HepG2 (cell line): Measurements from ENCODE around the gene WWP2. TPM values are rescaled to one million over a fixed set of nuclear protein-coding genes. Genes with fewer than 3 reads are reported as not detected.
A peak's percentile ranks its signal among the peaks of the same experiment; 100 is the strongest.

ENCODE experiments used
- CC2D1A ChIP-seq: sonication (generic); formaldehyde crosslinking; IDR thresholded peaks from 2 replicates; pipeline ENCODE4 v1.8.1; 2023; ENCODE audit warnings: mild to moderate bottlenecking, missing genetic modification reagents
- CENPX ChIP-seq: sonication (generic); formaldehyde crosslinking; IDR thresholded peaks from 2 replicates; pipeline ENCODE4 v1.9.0; 2021; ENCODE audit warnings: mild to moderate bottlenecking, missing genetic modification reagents, moderate library complexity
- EP300 ChIP-seq, 3 experiments: sonication (generic) in 1 of 3; formaldehyde crosslinking in 1 of 3; IDR thresholded peaks; 2 replicates each; pipeline versions ENCODE4 v1.5.1 to v1.6.1; 2011 to 2020; ENCODE audit warnings: low read depth in 2 of 3, low read length in 2 of 3, borderline replicate concordance in 1 of 3, improper control_type of control experiment in 1 of 3, mild to moderate bottlenecking in 1 of 3, missing genetic modification reagents in 1 of 3, moderate library complexity in 1 of 3
- ESRRA ChIP-seq: sonication (generic); formaldehyde crosslinking; IDR thresholded peaks from 2 replicates; pipeline ENCODE4 v1.5.1; 2020; ENCODE audit warnings: mild to moderate bottlenecking, low read depth, missing genetic modification reagents
- KDM5B ChIP-seq: sonication (generic); formaldehyde crosslinking; IDR thresholded peaks from 2 replicates; pipeline ENCODE4 v1.4.0; 2020; ENCODE audit warnings: missing genetic modification reagents, mild to moderate bottlenecking, borderline replicate concordance
- SP140L ChIP-seq: sonication (generic); formaldehyde crosslinking; IDR thresholded peaks from 2 replicates; pipeline ENCODE4 v1.4.0; 2020; ENCODE audit warnings: missing genetic modification reagents, borderline replicate concordance
- TBP ChIP-seq: sonication (generic); formaldehyde crosslinking; IDR thresholded peaks from 2 replicates; pipeline ENCODE4 v1.5.0; 2020; ENCODE audit warnings: missing genetic modification reagents
- TP53 ChIP-seq: sonication (generic); formaldehyde crosslinking; conservative IDR thresholded peaks from 2 replicates; pipeline ENCODE4 v1.4.0; 2020; ENCODE audit warnings: missing genetic modification reagents
- U2AF2 ChIP-seq: fragments of 200-400 bp; formaldehyde crosslinking; IDR thresholded peaks from 2 replicates; pipeline ENCODE4 v1.6.1; 2017; ENCODE audit warnings: low read depth, mild to moderate bottlenecking, low read length
- ZBTB38 ChIP-seq: sonication (generic); formaldehyde crosslinking; IDR thresholded peaks from 2 replicates; pipeline ENCODE4 v1.5.1; 2020; ENCODE audit warnings: mild to moderate bottlenecking, missing genetic modification reagents
- ZNF432 ChIP-seq: sonication (generic); formaldehyde crosslinking; IDR thresholded peaks from 2 replicates; pipeline ENCODE4 v1.5.0; 2020; ENCODE audit warnings: missing genetic modification reagents, mild to moderate bottlenecking, borderline replicate concordance
- ZNF546 ChIP-seq: sonication (generic); formaldehyde crosslinking; conservative IDR thresholded peaks from 2 replicates; pipeline ENCODE4 v1.8.1; 2023; ENCODE audit warnings: mild to moderate bottlenecking, missing genetic modification reagents
- ZNF556 ChIP-seq: sonication (generic); formaldehyde crosslinking; IDR thresholded peaks from 2 replicates; pipeline ENCODE4 v1.4.0; 2020; ENCODE audit warnings: mild to moderate bottlenecking, missing genetic modification reagents, borderline replicate concordance
- ZNF616 ChIP-seq: sonication (generic); formaldehyde crosslinking; IDR thresholded peaks from 2 replicates; pipeline ENCODE4 v1.5.0; 2020; ENCODE audit warnings: low read depth, mild to moderate bottlenecking, missing genetic modification reagents
- ZNF674 ChIP-seq: sonication (generic); formaldehyde crosslinking; IDR thresholded peaks from 2 replicates; pipeline ENCODE4 v1.5.0; 2020; ENCODE audit warnings: low read depth, mild to moderate bottlenecking, missing genetic modification reagents
- ZNF761 ChIP-seq: sonication (generic); formaldehyde crosslinking; conservative IDR thresholded peaks from 2 replicates; pipeline ENCODE4 v1.4.0; 2020; ENCODE audit warnings: mild to moderate bottlenecking, missing genetic modification reagents
- ZNF777 ChIP-seq: sonication (generic); formaldehyde crosslinking; IDR thresholded peaks from 2 replicates; pipeline ENCODE4 v1.4.0; 2020; ENCODE audit warnings: missing genetic modification reagents
- ZNF781 ChIP-seq: sonication (generic); formaldehyde crosslinking; IDR thresholded peaks from 2 replicates; pipeline ENCODE4 v1.5.1; 2020; ENCODE audit warnings: borderline replicate concordance, mild to moderate bottlenecking, missing genetic modification reagents; ENCODE audit errors: not compliant biosample characterization
- polyA plus RNA-seq, 8 experiments: library from polyadenylated mRNA; depleted of rRNA in 3 of 8; stranded (reverse) in 7 of 8; unstranded in 1 of 8; fragments of >200 nt; fragmentation: Illumina TruSeq in 4 of 8; extraction: Trizol in 4 of 8; gene quantifications; 2 replicates each; pipeline versions ENCODE4 v1.2.1 to v1.2.3, GENCODE V29; 2011 to 2016; ENCODE audit warnings: low read depth in 4 of 8, missing spikeins in 1 of 8, mixed read lengths in 1 of 8; ENCODE audit not compliant: insufficient read depth in 1 of 8
- total RNA-seq, 5 experiments: library from RNA; depleted of rRNA; stranded (reverse); fragments of >200 nt; fragmentation: Illumina TruSeq; extraction: Trizol; gene quantifications; 2 replicates each; pipeline ENCODE4 v1.2.3, GENCODE V29; 2016; ENCODE audit warnings: low read depth in 1 of 5
- TF ChIP-seq, protein P1 (sequence below): sonication (generic); formaldehyde crosslinking; IDR thresholded peaks from 2 replicates; pipeline ENCODE4 v1.8.1; 2023; ENCODE audit warnings: mild to moderate bottlenecking, missing genetic modification reagents
- TF ChIP-seq, protein P2 (sequence below): sonication (generic); formaldehyde crosslinking; IDR thresholded peaks from 2 replicates; pipeline ENCODE4 v1.5.1; 2020; ENCODE audit warnings: mild to moderate bottlenecking, missing genetic modification reagents
- TF ChIP-seq, protein P3 (sequence below): IDR thresholded peaks from 2 replicates; pipeline ENCODE4 v1.6.1; 2016; ENCODE audit warnings: missing biosample characterization, missing genetic modification reagents, low read depth

WWP2 gene
- total and polyA plus RNA-seq, 2 of the 13 experiments (the other 11 are each of a cell fraction or from before 2014, with no cell fraction given): 11.4 to 28.2 TPM

DNA sequence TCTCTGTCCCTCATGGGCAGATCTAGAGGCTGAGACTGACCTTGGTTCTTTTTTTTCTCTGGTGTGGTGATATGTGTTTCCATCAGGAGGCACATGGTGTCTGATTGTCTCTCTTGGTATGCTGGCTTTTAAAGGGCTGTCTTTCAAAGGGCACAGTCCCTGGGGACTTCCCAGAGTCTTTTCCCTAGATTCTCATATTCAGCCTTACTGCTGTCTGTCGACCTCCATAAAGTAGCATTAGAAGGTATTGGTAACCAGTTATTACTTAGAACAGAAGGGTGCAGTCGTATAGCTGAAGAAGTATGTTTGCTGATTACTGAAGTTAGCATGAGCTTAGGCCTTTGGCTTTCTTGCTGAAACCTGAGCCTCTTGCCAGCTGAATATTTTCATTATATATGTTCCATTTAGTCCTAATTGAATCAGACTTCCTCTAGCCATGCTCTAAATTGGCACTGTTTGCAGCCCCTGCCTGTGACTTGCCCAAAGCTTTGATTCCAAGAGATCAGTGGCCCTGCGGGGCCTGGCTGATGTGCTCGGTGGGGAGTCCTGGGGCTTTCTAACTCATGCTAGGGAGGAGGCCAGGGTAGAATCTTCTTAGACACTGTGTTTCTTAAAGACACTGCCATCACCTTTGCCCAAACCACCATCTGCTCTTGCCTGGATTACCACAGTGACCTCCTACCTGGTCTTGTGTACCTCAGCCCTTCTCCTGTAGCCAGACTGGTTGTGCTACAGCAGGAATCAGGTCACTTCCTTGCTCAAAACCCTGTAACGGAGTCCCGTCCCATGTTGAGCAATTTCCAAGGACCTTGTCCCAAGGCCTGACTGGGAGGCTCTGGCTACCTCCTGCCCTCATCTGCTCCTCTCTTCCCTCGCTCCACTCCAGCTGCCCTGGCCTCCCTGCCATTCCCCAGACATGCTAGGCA, 71.5 kb downstream of the WWP2 start (continued):
- TF ChIP-seq, protein P1, sequence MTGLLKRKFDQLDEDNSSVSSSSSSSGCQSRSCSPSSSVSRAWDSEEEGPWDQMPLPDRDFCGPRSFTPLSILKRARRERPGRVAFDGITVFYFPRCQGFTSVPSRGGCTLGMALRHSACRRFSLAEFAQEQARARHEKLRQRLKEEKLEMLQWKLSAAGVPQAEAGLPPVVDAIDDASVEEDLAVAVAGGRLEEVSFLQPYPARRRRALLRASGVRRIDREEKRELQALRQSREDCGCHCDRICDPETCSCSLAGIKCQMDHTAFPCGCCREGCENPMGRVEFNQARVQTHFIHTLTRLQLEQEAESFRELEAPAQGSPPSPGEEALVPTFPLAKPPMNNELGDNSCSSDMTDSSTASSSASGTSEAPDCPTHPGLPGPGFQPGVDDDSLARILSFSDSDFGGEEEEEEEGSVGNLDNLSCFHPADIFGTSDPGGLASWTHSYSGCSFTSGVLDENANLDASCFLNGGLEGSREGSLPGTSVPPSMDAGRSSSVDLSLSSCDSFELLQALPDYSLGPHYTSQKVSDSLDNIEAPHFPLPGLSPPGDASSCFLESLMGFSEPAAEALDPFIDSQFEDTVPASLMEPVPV: no peak
- no peak for TF ChIP-seq TBP (CRISPR knock-in tag)
- no peak; the same call in 1 of the 2 replicates for TF ChIP-seq ESRRA
- no peak for TF ChIP-seq ZNF616
- TF ChIP-seq ZNF432: no peak
- TF ChIP-seq U2AF2: no peak
- TF ChIP-seq KDM5B (CRISPR knock-in tag): peak; percentile 53; the same call in 1 of the 2 replicates
- TF ChIP-seq CENPX (CRISPR knock-in tag): no peak
- TF ChIP-seq ZNF546: no peak
- TF ChIP-seq ZNF556 (CRISPR knock-in tag): peak; percentile 71; the same call in 1 of the 2 replicates
- no peak for TF ChIP-seq CC2D1A (CRISPR knock-in tag)
- TF ChIP-seq, protein P2, sequence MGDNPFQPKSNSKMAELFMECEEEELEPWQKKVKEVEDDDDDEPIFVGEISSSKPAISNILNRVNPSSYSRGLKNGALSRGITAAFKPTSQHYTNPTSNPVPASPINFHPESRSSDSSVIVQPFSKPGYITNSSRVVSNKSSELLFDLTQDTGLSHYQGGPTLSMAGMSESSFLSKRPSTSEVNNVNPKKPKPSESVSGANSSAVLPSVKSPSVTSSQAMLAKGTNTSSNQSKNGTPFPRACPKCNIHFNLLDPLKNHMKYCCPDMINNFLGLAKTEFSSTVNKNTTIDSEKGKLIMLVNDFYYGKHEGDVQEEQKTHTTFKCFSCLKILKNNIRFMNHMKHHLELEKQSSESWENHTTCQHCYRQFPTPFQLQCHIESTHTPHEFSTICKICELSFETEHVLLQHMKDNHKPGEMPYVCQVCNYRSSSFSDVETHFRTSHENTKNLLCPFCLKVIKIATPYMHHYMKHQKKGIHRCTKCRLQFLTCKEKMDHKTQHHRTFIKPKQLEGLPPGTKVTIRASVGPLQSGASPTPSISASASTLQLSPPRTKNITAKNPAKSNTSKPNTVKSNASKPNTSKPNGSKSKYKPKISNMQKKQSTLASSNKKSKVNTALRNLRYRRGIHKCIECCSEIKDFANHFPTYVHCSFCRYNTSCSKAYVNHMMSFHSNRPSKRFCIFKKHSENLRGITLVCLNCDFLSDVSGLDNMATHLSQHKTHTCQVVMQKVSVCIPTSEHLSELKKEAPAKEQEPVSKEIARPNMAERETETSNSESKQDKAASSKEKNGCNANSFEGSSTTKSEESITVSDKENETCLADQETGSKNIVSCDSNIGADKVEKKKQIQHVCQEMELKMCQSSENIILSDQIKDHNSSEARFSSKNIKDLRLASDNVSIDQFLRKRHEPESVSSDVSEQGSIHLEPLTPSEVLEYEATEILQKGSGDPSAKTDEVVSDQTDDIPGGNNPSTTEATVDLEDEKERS (CRISPR knock-in tag): peak; percentile 65; the same call in 1 of the 2 replicates
- no peak for TF ChIP-seq TP53 (CRISPR knock-in tag)
- TF ChIP-seq ZNF781 (CRISPR knock-in tag): no peak
- 0 out of 2 replicates have a peak, but pooled peaks have one; percentile 60 for TF ChIP-seq ZNF761 (CRISPR knock-in tag)
- TF ChIP-seq SP140L (CRISPR knock-in tag): no peak
- TF ChIP-seq ZNF674: no peak
- TF ChIP-seq EP300 (IDR thresholded peaks at IDR 0.05; ENCODE audit: low read depth in 2 of 2, low read length in 2 of 2): peak in 1 of 2 experiments; percentile 37; a peak in 1 of 4 replicates
- no peak for TF ChIP-seq EP300 (CRISPR knock-in tag; IDR thresholded peaks at IDR 0.05; ENCODE audit: borderline replicate concordance)
- peak; percentile 91 for TF ChIP-seq ZBTB38 (CRISPR knock-in tag)
- TF ChIP-seq, protein P3, sequence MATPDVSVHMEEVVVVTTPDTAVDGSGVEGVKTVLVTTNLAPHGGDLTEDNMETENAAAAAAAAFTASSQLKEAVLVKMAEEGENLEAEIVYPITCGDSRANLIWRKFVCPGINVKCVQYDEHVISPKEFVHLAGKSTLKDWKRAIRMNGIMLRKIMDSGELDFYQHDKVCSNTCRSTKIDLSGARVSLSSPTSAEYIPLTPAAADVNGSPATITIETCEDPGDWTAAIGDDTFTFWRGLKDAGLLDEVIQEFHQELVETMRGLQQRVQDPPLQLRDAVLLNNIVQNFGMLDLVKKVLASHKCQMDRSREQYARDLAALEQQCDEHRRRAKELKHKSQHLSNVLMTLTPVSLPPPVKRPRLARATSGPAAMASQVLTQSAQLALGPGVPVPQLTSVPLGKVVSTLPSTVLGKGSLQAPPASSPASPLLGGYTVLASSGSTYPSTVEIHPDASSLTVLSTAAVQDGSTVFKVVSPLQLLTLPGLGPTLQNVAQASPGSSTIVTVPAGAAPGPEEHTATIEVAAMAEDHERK (CRISPR knock-in tag): no peak
- TF ChIP-seq ZNF777 (CRISPR knock-in tag): no peak
